GM18870 (cell line): ENCODE results near the gene METTL23.
"Not testable (repeated sequence)": the region's sequence is repeated elsewhere in the genome, so short reads cannot be mapped to it uniquely, and the experiment has no call there.

Experiments
- ATAC-seq: cut with Tn5 transposase; IDR thresholded peaks from one replicate; pipeline ENCODE4 v1.9.1; 2021; ENCODE audit warnings: moderate library complexity; ENCODE audit not compliant: unreplicated experiment

The METTL23 gene

DNA sequence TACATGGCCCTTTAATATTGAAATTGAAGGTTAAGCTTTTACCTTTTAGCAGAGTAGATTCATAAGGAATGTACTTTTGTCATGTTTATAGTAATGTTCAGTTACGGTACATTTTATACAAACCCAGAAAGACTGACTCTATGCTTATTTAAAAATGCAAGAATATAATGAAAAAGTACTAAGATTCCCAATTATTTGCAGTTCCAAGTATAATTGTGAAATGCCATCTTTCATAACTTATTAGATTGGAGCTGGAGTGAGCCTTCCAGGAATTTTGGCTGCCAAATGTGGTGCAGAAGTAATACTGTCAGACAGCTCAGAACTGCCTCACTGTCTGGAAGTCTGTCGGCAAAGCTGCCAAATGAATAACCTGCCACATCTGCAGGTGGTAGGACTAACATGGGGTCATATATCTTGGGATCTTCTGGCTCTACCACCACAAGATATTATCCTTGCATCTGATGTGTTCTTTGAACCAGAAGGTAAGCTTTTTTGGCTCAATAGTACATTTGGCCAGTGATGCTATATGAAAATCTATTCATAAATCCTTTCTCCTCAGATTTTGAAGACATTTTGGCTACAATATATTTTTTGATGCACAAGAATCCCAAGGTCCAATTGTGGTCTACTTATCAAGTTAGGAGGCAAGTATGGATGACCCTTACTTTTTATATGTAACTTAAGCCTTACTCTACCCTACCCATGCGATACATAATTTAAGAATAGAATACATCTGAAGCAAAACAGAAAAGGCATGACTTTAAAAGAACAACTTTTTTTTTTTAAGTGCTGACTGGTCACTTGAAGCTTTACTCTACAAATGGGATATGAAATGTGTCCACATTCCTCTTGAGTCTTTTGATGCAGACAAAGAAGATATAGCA, 6.3 kb downstream of the METTL23 start:
- ATAC-seq, result no peak

DNA sequence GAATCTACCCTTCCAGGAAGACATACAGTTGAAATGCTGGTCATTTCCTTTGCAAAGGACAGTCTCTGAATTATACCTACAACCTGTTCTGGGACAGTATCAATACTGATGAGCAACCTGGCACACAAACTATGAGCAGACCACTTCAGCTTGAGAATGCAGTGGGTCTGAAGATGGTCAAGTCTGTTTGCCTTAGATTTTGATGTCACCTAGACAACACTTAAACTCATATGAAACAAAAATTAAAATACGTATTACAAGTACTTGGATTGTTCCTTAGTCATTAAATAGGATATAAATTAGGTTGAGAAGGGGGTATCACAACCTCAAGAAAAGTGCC, 6.9 kb downstream of the METTL23 start:
- ATAC-seq, result no peak

DNA sequence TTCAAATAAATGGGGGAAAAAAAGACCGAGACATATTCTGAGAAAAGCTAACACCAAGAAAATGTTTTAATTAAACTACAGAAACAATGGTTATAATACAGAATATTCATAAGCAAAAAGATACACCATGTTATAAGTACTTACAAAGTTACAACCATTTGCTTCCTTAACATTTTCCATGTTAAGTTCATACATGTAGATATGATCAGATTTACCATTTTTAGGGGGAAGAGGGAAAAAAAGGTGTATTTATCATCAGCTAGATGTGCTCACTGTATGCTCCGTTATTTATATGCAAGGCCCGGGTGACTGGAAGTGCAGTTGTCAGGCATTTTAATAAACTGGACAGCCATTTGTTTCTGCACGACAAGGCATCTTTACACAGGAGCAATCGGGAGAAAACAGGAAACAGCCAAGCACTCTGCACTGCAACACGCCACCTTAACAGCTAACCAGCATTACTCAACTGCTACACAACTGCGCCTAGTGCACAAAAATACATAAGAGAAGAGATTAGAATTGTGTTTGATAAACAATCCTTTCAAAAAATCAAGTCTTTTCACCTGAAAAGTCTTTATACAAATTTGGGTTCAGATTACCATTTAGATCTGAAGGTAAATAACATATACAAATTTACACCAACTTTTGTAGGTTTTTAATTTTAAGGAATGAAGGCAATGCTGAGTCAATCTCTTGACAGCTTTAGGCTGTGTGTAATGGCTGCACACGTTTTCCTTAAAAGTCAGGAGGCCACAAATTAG, 7.6 kb downstream of the METTL23 start:
- ATAC-seq, result no peak

DNA sequence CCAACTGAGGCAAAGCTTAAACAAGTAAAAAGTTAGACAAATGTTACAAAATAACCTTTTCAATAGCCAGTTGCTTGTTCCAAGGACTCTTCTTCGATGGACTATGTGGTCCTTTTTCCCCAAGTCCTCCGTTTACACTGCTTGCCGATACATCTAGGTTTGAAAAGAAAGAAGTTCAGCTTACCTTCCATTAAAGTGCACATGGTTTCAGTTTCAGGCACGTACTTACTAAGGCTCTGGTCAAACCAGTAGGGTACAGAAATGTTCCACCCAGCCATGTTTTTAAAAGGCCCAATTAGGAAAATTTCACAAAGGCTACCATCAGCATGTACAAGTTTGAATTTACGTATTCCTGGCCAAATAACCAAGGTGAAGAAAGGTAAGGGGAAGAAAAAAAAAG, 8.4 kb downstream of the METTL23 start:
- no peak for ATAC-seq

DNA sequence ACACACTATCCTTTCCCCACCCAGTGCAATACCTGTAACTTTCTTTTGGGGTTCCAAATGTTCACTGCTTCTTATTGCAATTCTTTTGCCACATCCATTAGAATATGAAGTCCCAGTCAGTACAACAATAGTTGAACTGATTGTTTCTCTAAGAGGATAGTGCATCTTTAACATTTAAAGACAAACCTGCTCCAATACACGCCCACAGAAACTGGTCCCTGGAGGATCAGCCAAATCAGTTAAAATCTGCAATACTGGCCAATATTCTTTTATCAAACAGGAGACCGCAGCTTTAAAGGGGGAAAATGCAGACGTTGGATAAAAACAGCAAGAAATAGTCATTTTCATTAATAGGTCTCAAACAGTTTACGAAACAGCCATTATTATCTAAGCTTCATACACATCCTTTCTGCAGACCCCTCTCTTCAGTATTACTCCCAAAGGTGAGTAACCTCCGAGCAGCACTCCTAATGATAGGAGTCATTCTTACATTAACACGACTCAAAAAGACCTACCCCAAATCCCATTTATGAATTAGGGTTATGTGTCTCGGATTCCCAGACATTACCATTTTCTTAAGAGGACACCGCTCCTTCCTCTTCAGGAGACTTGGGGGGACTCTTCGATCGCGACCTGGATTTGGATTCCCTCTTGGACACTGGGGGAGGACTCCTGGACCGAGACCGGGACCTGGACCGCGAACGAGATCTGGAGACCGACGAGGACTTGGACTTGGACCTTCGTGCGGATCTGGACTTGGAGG, 9.1 kb downstream of the METTL23 start:
- ATAC-seq, result no peak

DNA sequence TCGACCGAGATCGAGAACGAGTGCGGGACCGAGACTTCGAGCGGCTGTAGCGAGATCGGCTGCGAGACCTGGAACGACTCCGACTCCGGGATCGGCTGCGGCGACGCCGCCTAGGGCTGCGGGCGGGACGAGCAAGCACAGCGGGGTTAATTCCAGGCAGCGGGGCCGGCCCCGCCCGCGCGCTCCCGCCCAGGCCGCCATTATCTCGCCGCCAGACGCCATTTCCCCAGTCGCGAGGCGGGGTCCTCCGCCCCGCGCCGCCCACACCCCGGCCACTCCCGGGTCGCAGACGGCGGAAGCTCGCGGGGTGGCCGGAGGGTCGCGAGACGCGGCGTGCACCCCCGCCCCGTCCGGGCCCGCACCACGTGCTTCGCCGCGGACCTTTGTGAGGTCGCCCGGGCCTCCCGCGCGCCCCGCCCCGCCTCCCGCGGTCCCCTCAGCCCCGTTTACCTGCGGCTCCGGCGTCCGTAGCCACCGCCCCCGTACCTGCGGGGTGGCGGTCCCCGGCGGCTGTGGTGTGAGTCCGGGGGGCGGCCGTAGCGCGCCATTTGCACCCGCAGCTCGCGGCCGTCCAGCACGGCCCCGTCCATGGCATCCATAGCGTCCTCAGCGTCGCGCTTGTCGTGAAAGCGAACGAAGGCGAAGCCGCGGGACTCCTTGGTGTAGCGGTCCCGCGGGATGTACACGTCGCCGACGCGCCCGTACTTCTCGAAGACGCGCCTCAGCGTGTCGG, 9.9 kb downstream of the METTL23 start:
- no peak for ATAC-seq

DNA sequence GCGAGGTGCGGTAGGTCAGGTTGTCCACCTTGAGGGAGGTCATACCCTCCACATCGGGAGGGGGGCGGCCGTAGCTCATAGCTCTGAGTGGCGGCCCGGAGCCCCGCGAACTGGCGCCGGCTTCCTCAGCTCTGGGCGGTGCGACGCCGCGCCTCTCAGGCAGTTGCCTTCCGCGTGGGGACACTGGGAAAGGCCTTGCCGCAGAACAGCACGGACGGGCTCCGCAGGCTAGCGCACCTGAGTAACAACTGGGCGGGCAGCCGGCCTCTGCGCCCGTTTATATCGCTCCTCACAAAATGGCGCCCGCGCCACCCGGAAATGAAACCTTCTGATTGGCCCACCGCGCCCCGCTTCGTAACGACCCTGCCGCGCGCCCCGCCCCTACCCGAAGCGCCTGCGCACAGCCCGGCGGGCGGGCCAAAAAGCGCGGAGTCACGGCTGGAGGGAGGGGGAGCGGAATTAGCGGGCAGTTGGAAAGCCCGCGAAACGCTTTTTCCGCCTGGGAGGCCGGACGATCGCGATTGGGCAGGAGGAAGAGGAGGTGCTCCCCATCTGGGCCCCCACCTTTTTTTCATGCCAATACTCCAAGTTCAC, 10.5 kb downstream of the METTL23 start, which contains the start of gene SRSF2:
Gene SRSF2, minus strand, starts transcription at position 250 of the 594 bp plus-strand sequence. Its CDS starts 171 bp downstream, at position 79.
- ATAC-seq, result peak; percentile 72

DNA sequence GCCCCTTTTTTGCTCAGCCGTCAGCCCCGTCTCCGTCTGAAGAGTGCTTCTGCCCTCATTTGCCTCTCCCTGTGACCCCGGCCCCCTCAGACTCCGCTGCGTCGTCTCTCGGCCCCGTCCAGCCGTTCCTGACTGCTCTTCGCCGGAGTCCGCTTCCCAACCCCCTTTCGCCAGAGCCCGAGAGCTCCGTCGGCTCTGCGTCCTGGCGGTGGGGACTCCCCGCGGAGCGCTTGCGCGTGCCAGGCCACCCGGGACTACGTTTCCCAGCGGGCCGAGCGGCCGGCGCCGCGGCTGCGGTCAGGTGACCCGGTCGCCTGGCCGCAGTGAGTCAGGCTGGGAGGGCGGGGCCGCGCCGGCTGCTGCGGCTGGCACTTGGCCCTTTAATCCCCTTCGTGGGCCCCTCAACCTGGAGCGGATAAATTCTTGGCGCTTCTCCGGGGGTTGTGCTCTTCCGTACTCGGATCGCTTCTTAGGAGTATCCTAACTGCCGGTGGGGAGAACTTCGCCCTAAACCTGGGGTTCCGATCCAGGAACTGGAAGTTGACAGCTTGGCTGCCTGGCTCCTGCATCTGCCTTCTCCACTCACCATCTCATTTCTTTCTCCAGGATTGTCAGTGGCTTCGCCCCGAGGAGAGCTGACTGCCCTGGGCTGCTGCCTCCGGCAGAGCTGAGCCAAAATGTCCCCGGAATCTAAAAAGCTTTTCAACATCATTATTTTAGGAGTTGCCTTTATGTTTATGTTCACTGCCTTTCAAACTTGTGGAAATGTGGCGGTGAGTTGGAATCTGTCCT, 11.2 kb downstream of the METTL23 start, which contains the start of gene MFSD11:
Gene MFSD11, plus strand, starts transcription at position 444 of the 792 bp plus-strand sequence. Its CDS starts 234 bp downstream, at position 678.
- ATAC-seq, result peak; percentile 30

DNA sequence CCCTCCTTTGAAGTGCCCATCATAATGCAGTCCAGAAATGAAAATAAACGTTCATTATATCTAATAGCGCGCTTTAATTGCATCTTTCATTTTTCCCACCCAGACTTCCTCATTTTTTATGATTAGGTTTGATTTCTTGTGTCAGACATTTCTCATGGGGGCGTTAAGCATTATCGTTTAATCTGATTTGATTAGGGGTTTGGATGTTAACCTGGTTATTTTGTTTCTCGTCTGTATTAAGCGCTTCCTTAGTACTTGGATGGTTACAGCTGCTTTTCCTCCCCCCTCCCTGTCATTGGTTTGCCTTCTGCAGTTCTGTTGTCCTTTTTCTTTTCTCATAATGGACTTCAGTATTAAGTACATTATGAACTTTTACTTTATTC, 11.8 kb downstream of the METTL23 start:
- ATAC-seq, result no peak

DNA sequence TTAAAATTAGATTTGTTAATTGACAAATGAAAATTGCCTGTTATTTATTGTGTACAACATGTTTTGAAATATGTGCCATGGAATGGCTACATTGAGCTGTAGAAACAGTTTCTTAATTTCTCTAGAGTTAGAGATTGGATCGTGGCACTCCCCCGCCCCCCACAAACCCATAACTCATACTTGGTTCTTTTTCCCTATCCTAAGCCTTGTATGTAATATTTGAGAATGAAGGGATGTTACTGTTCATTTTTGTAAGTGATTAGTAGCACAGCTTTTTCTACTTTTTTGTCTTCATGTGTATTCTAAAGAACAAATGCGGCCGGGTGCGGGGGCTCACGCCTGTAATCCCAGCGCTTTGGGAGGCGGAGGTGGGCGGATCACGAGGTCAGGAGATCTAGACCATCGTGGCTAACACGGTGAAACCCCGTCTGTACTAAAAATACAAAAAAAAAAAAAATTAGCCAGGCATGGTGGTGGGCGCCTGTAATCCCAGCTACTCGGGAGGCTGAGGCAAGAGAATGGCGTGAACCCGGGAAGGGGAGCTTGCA, 13.0 kb downstream of the METTL23 start:
- not testable (repeated sequence) for ATAC-seq

DNA sequence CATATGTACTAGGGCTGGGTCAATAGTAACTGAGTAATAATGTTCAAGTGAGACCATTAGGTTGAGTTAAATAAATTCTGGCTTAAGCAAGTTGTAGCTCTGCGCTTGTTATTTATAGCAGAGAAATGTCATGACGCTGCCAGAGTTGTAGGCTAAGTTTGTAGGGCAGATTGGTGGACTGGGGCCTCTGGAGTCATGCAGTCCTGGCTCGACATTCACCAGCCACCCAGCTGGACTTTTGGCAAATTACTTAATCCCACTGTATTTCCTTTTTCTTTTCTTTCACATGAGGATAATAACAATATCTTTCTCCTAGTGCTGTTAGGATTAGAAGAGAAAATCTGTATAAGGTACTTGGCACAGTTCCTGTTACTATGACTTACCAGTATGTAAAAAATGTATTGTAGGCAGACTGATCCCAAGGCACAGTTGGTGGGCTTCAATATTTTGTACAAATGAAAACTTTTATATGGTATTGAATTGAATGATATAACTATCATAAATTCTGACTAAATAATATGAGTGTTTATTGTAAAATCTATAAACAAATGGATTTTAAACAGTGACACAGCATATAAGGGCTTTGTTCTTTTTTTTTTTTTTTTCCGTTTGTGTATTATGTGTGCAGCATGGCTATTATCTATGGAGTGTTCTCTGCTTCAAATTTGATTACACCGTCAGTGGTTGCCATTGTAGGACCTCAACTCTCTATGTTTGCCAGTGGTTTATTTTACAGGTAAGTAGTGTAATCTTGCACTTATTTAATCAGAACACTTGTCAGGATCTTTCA, 13.9 kb downstream of the METTL23 start:
- no peak for ATAC-seq

DNA sequence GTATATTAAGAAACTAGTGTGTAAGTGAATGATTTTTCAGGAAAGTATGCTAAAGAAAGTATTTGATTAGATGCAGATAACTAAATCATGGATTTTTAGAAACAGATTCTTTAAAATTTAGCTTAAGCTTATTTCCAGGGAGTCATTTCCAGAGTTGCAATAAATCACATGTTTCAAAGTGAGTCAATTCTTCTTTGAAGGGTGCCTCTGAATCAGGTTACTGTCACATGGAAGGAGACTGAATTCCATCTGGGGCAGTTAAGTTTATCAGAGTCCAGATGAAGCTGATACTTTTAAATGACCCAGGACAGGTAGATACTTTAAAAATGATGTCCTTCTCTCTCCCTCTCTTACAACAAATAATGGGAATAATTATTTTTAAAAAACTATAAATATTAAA, 16.3 kb downstream of the METTL23 start:
- ATAC-seq, result no peak

DNA sequence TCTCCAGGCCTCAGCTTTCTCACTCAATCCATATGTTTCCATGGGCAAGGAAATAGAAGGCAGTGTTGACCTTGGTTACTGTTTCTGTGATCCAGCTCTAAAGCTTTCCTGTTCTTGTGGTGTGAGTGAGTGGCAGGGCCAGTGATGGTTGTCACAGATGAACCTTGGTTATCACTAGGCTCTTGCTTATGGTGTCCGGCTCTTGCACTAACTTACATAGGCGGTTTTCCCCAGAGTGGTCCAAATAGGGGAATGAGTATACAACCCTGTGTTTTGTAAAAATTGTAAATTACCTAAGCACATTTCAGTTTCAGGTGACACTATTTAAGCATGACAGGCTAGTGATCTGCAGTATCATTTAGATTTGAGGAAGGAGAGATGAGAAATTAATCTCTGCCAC, 18.1 kb downstream of the METTL23 start:
- no peak for ATAC-seq

DNA sequence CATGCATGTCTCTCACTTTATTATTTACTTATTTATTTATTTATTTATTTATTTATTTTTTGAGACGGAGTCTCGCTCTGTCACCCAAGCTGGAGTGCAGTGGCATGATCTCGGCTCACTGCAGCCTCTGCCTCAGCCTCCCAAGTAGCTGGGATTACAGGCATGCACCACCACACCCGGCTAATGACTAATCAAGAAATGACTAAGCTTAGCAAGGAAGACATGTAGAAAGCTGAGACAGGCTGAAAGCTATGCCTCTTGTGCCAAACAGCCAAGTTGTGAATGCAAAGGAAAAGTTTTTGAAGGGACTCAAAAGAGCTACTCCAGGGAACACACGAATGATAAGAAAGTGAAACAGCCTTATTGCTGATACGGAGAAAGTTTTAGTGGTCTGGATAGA, 19.1 kb downstream of the METTL23 start:
- ATAC-seq, result not testable (repeated sequence)

DNA sequence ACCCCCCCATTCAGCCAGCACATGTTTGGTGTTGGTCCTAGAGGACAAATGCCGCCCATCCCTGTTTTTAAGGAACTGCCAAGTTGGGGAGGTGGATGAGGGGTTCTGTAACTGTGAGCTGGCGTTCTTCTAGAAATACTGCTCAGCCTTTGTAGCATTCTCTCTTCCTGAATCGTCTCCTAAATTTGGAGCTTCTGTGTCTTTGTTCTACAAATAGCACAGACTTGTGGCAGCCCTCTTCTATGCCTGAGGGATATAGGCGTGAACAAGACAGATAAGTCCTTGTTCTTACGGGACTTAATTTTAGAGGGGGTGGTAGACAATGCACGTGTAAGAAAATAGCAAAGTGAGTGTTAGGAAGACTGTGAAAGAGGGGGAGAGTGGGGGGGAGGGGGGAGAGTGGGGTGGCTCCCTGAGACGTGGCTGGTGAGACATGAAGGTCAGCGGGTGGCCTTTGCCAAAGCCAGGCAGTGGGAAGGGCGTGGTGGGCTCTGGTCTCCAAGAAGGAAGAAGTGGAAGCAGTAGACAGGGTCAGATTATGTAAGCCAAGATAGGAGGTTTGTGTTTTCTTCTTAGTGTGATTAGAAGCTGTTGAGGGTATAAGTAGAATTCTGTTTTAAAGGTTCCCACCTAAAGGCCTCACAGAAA, 21.2 kb downstream of the METTL23 start:
- ATAC-seq, result no peak

DNA sequence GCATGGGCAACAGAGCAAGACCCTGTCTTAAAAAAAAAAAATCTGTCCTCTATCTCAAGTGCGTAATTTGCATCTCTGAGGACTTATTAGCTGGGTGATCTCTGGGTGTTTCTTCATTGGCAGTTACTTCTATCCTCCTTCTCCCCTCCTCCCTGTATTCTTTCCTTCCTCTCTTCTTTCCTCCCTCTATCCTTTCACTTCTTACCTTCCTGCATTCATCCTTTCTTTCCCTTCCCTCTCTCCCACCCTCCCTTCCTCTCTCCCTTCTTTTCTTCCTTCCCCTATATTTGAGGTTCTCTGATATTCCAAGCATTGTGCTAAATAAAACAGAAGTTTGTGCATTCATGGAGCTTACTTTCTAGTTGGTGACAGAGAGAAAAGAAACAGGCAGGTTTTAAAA, 22.0 kb downstream of the METTL23 start:
- ATAC-seq, result no peak

DNA sequence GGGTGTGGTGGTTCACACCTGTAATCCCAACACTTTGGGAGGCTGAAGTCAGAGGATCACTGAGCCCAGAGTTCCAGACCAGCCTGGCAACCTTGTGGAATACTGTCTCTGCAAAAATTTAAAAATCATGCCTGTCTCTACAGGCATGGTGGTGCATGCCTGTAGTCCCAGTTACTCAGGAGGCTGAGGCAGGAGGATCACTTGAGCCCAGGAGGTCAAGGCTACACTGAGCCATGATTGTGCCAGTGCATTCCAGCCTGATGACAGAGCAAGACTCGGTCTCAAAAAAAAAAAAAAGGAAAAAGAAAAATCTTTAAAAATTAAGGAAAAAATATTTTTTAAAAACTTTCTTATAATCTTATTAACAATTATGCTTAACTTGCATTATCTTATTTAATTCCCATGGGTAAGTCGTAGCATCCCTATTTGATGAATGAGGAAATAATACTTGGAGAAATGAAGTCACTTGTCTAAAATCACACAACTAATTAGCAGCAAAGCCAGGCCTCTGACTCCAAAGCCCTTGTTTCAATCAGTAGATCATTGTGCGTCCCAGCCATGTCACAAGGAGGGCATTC, 24.9 kb downstream of the METTL23 start:
- ATAC-seq, result no peak
